GM18505 (cell line): ENCODE data around the gene TMEM178B.
"Not testable (repeated sequence)": the region's sequence is repeated elsewhere in the genome, so short reads cannot be mapped to it uniquely, and the experiment has no call there.

Source experiments
- ATAC-seq: cut with Tn5 transposase; IDR thresholded peaks from one replicate; pipeline ENCODE4 v1.9.1; 2021; ENCODE audit not compliant: unreplicated experiment
- POLR2A ChIP-seq: IDR thresholded peaks from 4 replicates; pipeline ENCODE4 v1.6.1; 2011; ENCODE audit warnings: borderline replicate concordance; ENCODE audit not compliant: insufficient read depth, insufficient read length; ENCODE audit errors: extremely low read depth

The TMEM178B gene

DNA sequence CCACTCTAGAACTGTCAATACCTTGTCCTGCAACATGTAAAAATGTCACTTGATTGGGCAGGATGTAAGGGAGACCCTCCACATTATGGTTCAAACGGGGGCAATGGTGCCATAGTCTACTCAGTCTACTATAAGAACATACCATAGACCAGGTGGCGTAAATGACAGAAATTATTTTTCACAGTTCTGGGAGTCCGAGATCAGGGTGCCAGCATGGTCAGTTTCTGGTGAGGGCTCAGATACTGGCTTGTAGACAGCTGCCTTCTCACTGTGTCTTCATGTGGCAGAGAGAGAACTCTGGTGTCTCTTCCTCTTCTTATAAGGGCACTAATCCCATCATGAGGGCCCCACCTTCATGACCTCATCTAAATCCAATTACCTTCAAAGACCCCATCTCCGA, 18.7 kb upstream of the TMEM178B start:
- no peak for TF ChIP-seq POLR2A
- no peak for ATAC-seq

DNA sequence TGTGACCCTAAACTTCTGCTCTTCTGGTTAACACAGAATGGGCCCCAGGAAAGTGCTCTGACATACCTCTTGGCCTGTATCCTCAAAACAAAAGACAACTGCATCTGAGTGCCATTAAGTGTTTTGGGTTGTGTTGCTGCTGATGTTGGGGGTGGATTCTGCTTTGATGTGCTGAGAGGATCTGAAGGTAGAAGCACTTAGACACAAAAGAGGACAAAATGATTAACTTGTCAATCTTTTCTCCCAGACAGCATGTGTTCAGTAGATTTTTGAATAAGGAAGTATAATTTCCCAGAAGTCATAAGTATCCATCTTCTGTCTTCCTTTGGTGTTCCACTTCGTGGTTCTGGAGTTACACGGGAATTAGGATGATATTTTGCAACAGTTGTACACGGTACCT, 16.1 kb upstream of the TMEM178B start:
- TF ChIP-seq POLR2A = no peak
- no peak for ATAC-seq

GRCh38 chr7:141067856-141068255, 6.0 kb upstream of the TMEM178B start:
- ATAC-seq = not testable (repeated sequence)

DNA sequence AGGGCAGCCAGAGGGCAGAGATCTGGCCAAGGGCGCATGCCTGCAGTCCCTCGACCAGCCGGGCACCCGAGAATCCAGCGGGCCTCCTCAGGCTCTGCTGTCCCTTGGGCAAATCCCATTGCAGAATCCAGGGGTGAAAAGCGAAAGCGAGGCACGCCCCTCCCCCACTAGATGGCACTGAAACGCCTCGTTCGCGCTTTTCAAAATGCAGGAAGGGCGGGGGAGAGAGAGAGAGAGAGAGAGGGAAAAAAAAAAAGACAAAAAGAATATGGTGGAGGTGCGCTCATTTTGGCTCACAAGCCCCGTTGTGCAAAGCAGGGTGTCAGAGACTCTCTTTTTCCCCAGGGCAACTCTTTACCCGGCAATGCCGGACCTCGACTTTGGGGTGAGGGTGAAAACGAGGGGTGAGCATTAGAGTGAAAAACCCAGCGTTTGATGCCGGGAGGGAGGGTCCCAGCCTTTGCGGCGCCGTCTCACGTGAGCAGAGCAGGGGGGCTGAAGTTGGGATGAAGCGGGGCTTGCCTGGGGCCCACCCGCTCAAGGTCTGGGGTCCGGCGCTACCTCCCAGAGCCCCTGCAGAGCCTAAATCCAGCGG, 2.5 kb upstream of the TMEM178B start:
- no peak for ATAC-seq
- TF ChIP-seq POLR2A = no peak

DNA sequence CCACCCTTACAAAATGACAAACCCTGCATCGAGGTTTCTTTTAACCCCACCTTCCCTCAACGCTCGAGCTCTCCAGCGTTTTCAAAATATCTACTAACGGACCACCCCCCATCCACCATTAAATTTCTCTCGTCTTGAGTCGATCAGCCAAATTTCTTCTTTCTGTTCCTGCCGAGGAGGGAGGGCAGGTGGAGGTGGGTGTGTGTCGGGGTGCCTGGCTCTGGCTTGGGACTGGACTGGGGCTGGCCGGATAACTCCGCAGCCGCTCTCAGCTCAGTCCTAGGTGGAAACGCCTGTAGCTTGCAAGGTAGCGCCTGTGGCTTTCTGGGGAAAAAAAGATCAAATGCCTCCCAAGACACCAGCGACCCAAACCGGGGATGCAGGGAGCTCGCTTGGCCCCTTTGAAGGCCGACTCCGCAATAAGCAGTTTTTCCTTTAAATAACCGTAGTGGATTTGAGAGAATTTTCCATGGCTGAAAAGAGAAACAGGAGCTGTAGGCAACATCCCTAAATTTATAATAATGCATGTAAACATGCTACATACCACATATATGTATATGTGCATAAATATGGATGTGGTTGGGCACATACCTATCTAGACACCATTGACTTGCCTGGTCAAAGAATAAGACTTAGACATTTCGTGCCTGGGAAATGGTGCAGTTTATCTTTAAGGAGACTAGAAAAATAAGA, 1.9 kb upstream of the TMEM178B start:
- no peak for TF ChIP-seq POLR2A
- ATAC-seq = no peak

GRCh38 chr7:141072548-141073172, 1.2 kb upstream of the TMEM178B start:
- ATAC-seq = no peak
- TF ChIP-seq POLR2A = no peak

- TF ChIP-seq POLR2A = no peak
- no peak for ATAC-seq
Observed at GRCh38 chr7:141073173-141073640, 657 bp upstream of the TMEM178B start.

- TF ChIP-seq POLR2A = no peak
- no peak for ATAC-seq
Observed at GRCh38 chr7:141074162-141074991, 513 bp downstream of the TMEM178B start.

DNA sequence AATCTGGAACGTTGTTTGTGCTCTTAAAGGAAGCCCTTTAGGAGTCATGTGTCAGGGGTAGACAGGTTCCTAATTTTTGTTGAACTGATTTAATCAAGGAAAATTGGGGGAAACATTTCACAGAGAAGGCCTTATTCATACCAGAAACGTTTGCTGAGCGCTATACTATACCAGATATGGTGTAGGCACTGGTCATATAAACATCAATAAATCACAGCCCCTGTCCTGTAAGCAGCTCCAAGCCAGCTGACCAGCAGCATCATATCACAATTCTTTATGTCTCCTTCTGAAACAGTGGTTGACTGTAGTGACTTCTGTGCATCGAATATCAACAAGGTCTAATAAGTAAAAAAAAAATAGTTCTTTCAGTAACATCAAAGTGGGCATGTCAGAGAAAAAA, 1.1 kb downstream of the TMEM178B start:
- ATAC-seq = no peak
- no peak for TF ChIP-seq POLR2A

- TF ChIP-seq POLR2A = no peak
- no peak for ATAC-seq
Observed at GRCh38 chr7:141076377-141076776, 2.5 kb downstream of the TMEM178B start.

GRCh38 chr7:141079219-141079618, 5.4 kb downstream of the TMEM178B start:
- TF ChIP-seq POLR2A = no peak
- ATAC-seq = no peak

DNA sequence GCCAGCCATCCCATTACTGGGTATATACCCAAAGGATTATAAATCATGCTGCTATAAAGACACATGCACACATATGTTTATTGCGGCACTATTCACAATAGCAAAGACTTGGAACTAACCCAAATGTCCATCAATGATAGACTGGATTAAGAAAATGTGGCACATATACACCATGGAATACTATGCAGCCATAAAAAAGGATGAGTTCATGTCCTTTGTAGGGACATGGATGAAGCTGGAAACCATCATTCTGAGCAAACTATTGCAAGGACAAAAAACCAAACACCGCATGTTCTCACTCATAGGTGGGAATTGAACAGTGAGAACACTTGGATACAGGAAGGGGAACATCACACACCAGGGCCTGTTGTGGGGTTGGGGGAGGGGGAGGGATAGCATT, 15.6 kb downstream of the TMEM178B start:
- not testable (repeated sequence) for ATAC-seq

DNA sequence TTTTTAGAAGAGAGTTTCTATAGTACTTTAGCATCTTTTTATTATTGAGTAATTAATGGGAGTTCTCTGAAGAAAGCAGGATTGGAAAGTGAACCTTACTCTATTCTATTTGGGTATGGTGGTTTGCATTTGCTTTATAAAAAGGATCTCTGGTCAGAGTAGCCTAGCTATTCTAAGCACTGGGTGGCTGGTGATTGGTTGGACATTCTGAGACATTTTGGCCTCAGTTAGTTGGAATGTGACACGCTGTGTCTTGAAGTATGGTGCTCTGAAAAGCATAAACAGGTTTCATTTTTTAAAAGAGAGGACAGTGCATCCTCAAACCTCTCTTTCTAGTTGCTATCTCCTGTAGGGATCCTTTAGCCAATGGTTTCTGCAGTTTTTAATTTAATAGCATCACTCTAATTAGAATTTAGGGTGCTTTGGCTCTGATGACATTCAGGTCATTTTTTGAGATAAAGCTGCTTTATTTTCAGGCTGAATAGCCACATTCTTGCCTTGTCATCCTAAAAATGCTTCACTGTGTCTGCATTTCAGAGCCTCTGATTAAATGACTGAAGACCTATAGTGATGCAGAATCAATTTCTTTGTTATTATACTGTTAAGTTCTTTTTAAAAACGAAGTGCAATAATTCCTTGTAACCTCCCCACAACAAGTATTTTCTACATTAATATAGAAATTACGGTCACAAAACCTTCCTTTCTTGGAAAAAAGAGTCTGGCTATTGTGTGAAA, 20.6 kb downstream of the TMEM178B start:
- no peak for ATAC-seq
- no peak for TF ChIP-seq POLR2A

DNA sequence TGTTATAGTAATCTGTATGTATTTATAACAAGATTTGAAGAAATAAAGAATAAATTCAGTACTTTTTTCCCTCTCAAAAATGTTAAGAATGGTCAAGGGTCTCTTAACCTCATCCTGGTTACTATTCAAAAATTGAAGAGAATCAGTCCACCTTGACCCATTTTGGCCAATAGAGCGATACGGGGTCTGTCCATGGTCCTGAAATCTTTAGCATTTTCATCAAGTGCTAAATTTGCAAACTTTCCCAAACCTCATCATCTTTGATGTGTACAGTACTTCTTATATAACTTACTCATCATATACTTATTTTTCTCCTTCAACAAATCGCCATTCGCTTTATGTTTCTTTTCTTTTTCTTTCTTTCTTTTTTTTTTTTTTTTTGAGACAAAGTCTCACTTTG, 23.6 kb downstream of the TMEM178B start:
- no peak for ATAC-seq
- TF ChIP-seq POLR2A = no peak

DNA sequence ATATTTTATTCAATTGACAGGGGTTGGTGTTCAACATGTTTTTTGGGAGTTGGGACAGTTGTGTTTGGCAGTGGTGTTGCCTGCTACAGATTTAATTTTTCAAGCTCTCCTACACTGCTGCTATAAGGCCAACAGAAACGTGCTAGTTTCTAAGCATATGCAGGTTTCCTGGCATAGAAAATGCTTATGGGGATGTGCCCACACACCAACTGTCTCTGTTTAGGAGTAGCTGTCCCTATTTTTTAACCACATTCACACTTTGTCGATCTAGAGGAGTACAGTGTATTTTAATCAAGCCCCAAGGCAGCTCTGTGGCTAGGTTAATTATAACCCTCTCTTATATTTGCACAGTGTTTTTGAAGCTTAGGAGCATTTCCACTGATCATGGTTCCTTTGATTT, 28.6 kb downstream of the TMEM178B start:
- no peak for TF ChIP-seq POLR2A
- ATAC-seq = no peak
